ENCODE measurements around the gene SND1.

DNA sequence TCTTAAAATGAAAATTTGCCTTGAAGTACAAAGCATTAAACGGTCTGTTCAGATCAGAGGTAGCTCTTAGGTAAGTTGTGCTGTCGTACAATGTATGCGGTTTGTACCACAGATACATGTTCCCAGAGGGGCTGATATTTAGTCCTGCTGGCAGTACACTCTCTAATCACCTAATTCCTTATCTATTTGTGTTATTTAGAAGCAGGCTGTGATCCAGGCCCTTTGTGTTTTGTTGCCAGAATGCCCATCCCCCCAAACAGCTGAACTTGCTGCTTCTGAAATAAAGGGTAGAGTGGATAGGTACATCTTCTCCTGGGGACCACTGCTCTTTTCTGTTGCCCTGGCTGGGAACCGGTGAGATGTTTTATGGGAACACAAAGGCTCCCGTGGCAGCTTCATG is 84.5 kb downstream of the SND1 start:
- TF ChIP-seq, protein P1, sequence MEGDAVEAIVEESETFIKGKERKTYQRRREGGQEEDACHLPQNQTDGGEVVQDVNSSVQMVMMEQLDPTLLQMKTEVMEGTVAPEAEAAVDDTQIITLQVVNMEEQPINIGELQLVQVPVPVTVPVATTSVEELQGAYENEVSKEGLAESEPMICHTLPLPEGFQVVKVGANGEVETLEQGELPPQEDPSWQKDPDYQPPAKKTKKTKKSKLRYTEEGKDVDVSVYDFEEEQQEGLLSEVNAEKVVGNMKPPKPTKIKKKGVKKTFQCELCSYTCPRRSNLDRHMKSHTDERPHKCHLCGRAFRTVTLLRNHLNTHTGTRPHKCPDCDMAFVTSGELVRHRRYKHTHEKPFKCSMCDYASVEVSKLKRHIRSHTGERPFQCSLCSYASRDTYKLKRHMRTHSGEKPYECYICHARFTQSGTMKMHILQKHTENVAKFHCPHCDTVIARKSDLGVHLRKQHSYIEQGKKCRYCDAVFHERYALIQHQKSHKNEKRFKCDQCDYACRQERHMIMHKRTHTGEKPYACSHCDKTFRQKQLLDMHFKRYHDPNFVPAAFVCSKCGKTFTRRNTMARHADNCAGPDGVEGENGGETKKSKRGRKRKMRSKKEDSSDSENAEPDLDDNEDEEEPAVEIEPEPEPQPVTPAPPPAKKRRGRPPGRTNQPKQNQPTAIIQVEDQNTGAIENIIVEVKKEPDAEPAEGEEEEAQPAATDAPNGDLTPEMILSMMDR (IDR thresholded peaks at IDR 0.05) = no peak
- no peak for TF ChIP-seq POLR2A (IDR thresholded peaks at IDR 0.05)

Measured in body of pancreas (tissue), 4 donors.